SKM-1 (cell line): ENCODE data around the gene PRSS33.

Source experiments
- DNase-seq: peaks from one replicate; lab custom pipeline; 2025; ENCODE audit not compliant: unreplicated experiment; lab: John Stamatoyannopoulos, UW

The PRSS33 gene

GRCh38 chr16:2787406-2787805 lies at the start of gene PRSS33:
TSS of gene PRSS33 (minus strand) at chr16:2787560. CDS start at chr16:2786547, 1,013 bp downstream.
- no peak for DNase-seq

GRCh38 chr16:2836646-2837508 lies 49.5 kb upstream of the PRSS33 start:
- DNase-seq, result no peak

GRCh38 chr16:2835638-2836493 lies 48.5 kb upstream of the PRSS33 start:
- DNase-seq, result no peak

GRCh38 chr16:2834968-2835367 lies 47.6 kb upstream of the PRSS33 start:
- DNase-seq, result no peak

- no peak for DNase-seq
These were observed 46.4 kb upstream of the PRSS33 start for GRCh38 chr16:2833776-2834175.

GRCh38 chr16:2831203-2831602 lies 43.8 kb upstream of the PRSS33 start:
- DNase-seq, result no peak

- DNase-seq, result no peak
These were observed 43.0 kb upstream of the PRSS33 start for GRCh38 chr16:2830355-2830695.

- DNase-seq, result no peak
These were observed 42.4 kb upstream of the PRSS33 start, which contains the start of gene ZG16B for GRCh38 chr16:2829501-2830354. TSS of gene ZG16B (plus strand) at chr16:2830303. CDS start at chr16:2830442, 139 bp downstream.

- DNase-seq, result no peak
These were observed 41.6 kb upstream of the PRSS33 start for GRCh38 chr16:2828876-2829430.

GRCh38 chr16:2828521-2828840 lies 41.1 kb upstream of the PRSS33 start:
- no peak for DNase-seq

GRCh38 chr16:2827831-2828520 lies 40.6 kb upstream of the PRSS33 start:
- no peak for DNase-seq

- DNase-seq, result no peak
These were observed 40.0 kb upstream of the PRSS33 start for GRCh38 chr16:2827374-2827791.

GRCh38 chr16:2826591-2827373 lies 39.4 kb upstream of the PRSS33 start:
- DNase-seq, result no peak

- DNase-seq, result no peak
These were observed 38.5 kb upstream of the PRSS33 start for GRCh38 chr16:2825906-2826305.

- no peak for DNase-seq
These were observed 37.8 kb upstream of the PRSS33 start for GRCh38 chr16:2825049-2825742.

GRCh38 chr16:2824626-2825025 lies 37.3 kb upstream of the PRSS33 start:
- no peak for DNase-seq

- no peak for DNase-seq
These were observed 35.1 kb upstream of the PRSS33 start for GRCh38 chr16:2822496-2822895.

- DNase-seq, result no peak
These were observed 34.8 kb upstream of the PRSS33 start for GRCh38 chr16:2822158-2822495.
